ENCODE data around the gene TTLL12.
A peak's percentile ranks its signal among the peaks of the same experiment; 100 is the strongest.

TTLL12 gene

GRCh38 chr22:43213051-43213450, 26.1 kb upstream of the TTLL12 start:
- DNase-seq, result no peak

- DNase-seq, result no peak
Observed at GRCh38 chr22:43212434-43212952, 25.6 kb upstream of the TTLL12 start.

- DNase-seq, result no peak
Observed at GRCh38 chr22:43211941-43212433, 25.1 kb upstream of the TTLL12 start.

- no peak for DNase-seq
Observed at GRCh38 chr22:43210631-43211515, 23.9 kb upstream of the TTLL12 start.

- no peak for DNase-seq
Observed at GRCh38 chr22:43209971-43210370, 23.0 kb upstream of the TTLL12 start.

- no peak for DNase-seq
Observed at GRCh38 chr22:43209523-43209890, 22.6 kb upstream of the TTLL12 start.

GRCh38 chr22:43208703-43209522, 22.0 kb upstream of the TTLL12 start:
- no peak for DNase-seq

- no peak for DNase-seq
Observed at GRCh38 chr22:43207849-43208702, 21.1 kb upstream of the TTLL12 start.

- DNase-seq, result no peak
Observed at GRCh38 chr22:43207386-43207785, 20.5 kb upstream of the TTLL12 start.

GRCh38 chr22:43206509-43207161, 19.7 kb upstream of the TTLL12 start:
- DNase-seq, result no peak

- peak in 1 of 2 experiments; percentile 27 for DNase-seq
Observed at GRCh38 chr22:43205748-43206508, 19.0 kb upstream of the TTLL12 start.

- peak in 1 of 2 experiments; percentile 25 for DNase-seq
Observed at GRCh38 chr22:43205261-43205691, 18.3 kb upstream of the TTLL12 start.

- no peak for DNase-seq
Observed at GRCh38 chr22:43203471-43203981, 16.6 kb upstream of the TTLL12 start.

GRCh38 chr22:43202756-43203410, 15.9 kb upstream of the TTLL12 start:
- DNase-seq, result no peak

- no peak for DNase-seq
Observed at GRCh38 chr22:43202326-43202725, 15.4 kb upstream of the TTLL12 start.

- no peak for DNase-seq
Observed at GRCh38 chr22:43201486-43202219, 14.7 kb upstream of the TTLL12 start.

- DNase-seq, result no peak
Observed at GRCh38 chr22:43200555-43200954, 13.6 kb upstream of the TTLL12 start.

GRCh38 chr22:43200031-43200430, 13.1 kb upstream of the TTLL12 start:
- no peak for DNase-seq

- no peak for DNase-seq
Observed at GRCh38 chr22:43199541-43199940, 12.6 kb upstream of the TTLL12 start.

- no peak for DNase-seq
Observed at GRCh38 chr22:43198936-43199335, 12.0 kb upstream of the TTLL12 start.
